HCT116 (cell line): ENCODE data around the gene POPDC2. TPM values are rescaled to one million over a fixed set of nuclear protein-coding genes. Genes with fewer than 3 reads are reported as not detected.

Source experiments
- ATAC-seq: fragments of 200-7000 bp; cut with Tn5 transposase; 2 replicates; pipeline ENCODE4 v1.9.1; 2020; ENCODE audit warnings: mild to moderate bottlenecking, moderate library complexity
- BruUV-seq: library from RNA; stranded (reverse); fragments of 400-500 nt; replicated peaks from 2 replicates; lab custom pipeline; 2021; lab: Mats Ljungman, UMichigan
- CTCF ChIA-PET: fragments of 300-600 bp; sonication (Branson Sonifier 250); formaldehyde crosslinking; loops from one replicate; lab custom pipeline; 2021; ENCODE audit warnings: antibody characterized with exemption; lab: Charles Lee
- POLR2A ChIA-PET: fragments of 300-600, 350-600 bp; sonication (Branson Sonifier 250); formaldehyde crosslinking; loops from one replicate; lab custom pipeline; 2021; ENCODE audit warnings: antibody characterized with exemption; lab: Charles Lee
- RAD21 ChIA-PET, 2 experiments: fragments of 300-600 bp; sonication (Branson Sonifier 250); formaldehyde crosslinking; loops; one replicate each; lab custom pipeline; 2023; ENCODE audit warnings: low total read pairs in 2 of 2; ENCODE audit not compliant: uncharacterized antibody in 2 of 2, unreplicated experiment in 2 of 2, low non-redundant PET in 1 of 2; lab: Charles Lee
- DNase-seq: peaks from one replicate; pipeline ENCODE4 v3.0.0-alpha.2; 2010; ENCODE audit warnings: low read depth, low spot score
- H2AFZ ChIP-seq: fragments of 200-600 bp; shearing (Covaris generic), sonication (generic); 2 replicates; pipeline ENCODE4 v1.6.1; 2017; ENCODE audit warnings: low read depth, mixed run types, mixed read lengths, antibody characterized with exemption, low read length; ENCODE audit not compliant: poor library complexity, severe bottlenecking
- H3K27ac ChIP-seq: 2 replicates; pipeline ENCODE4 v1.5.1; 2012; ENCODE audit warnings: low read depth, low read length
- H3K27me3 ChIP-seq: fragments of 200-600 bp; sonication (generic); 2 replicates; pipeline ENCODE4 v1.6.1; 2016; ENCODE audit warnings: mixed run types, low read length, mixed read lengths; ENCODE audit not compliant: insufficient read depth
- H3K36me3 ChIP-seq, 2 experiments: fragments of 200-500 bp in 1 of 2; fragments of 200-600 bp in 1 of 2; sonication (Bioruptor generic) in 1 of 2; sonication (generic) in 1 of 2; 2 replicates each; pipeline versions ENCODE4 v1.5.1 to v1.6.1; 2014 to 2016; ENCODE audit warnings: low read length in 2 of 2, inconsistent platforms in 1 of 2, mixed read lengths in 1 of 2, mixed run types in 1 of 2; ENCODE audit not compliant: insufficient read depth in 2 of 2, control insufficient read depth in 1 of 2
- H3K4me1 ChIP-seq, 2 experiments: fragments of 200-600 bp in 1 of 2; sonication (generic) in 1 of 2; 2 replicates each; pipeline versions ENCODE4 v1.5.1 to v1.6.1; 2012 to 2017; ENCODE audit warnings: low read length in 2 of 2, inconsistent platforms in 1 of 2, mild to moderate bottlenecking in 1 of 2, mixed read lengths in 1 of 2, mixed run types in 1 of 2, moderate library complexity in 1 of 2; ENCODE audit not compliant: insufficient read depth in 2 of 2, control insufficient read depth in 1 of 2
- H3K4me2 ChIP-seq: fragments of 200-600 bp; sonication (generic); 2 replicates; pipeline ENCODE4 v1.6.1; 2017; ENCODE audit warnings: mixed run types, low read length, mixed read lengths
- H3K4me3 ChIP-seq, 2 experiments: fragments of 200-600 bp in 1 of 2; sonication (generic) in 1 of 2; replicated peaks in 1 of 2; 2 replicates each; pipeline ENCODE4 v1.5.1; 2011 to 2016; ENCODE audit warnings: low read length in 2 of 2, control low read depth in 1 of 2, low read depth in 1 of 2, mild to moderate bottlenecking in 1 of 2, mixed read lengths in 1 of 2, mixed run types in 1 of 2
- H3K79me2 ChIP-seq: fragments of 200-600 bp; sonication (generic); 2 replicates; pipeline ENCODE4 v1.6.1; 2017; ENCODE audit warnings: mild to moderate bottlenecking, mixed run types, low read length, moderate library complexity, mixed read lengths; ENCODE audit not compliant: insufficient read depth
- H3K9ac ChIP-seq: fragments of 200-600 bp; sonication (generic); 2 replicates; pipeline ENCODE4 v1.6.1; 2016; ENCODE audit warnings: low read length, mixed read lengths
- H3K9me2 ChIP-seq: fragments of 200-600 bp; sonication (generic), shearing (Covaris generic); 2 replicates; pipeline ENCODE4 v1.6.1; 2017; ENCODE audit warnings: mixed run types, mild to moderate bottlenecking, moderate library complexity; ENCODE audit not compliant: insufficient read depth
- H3K9me3 ChIP-seq, 2 experiments: fragments of 200-500 bp in 1 of 2; fragments of 200-600 bp in 1 of 2; sonication (Bioruptor generic) in 1 of 2; sonication (generic) in 1 of 2; 2 replicates each; pipeline ENCODE4 v1.6.1; 2014 to 2017; ENCODE audit warnings: low read length in 2 of 2, mixed read lengths in 2 of 2, inconsistent platforms in 1 of 2, low read depth in 1 of 2, mild to moderate bottlenecking in 1 of 2, mixed run types in 1 of 2, moderate library complexity in 1 of 2; ENCODE audit not compliant: control insufficient read depth in 1 of 2, insufficient read depth in 1 of 2
- H4K20me1 ChIP-seq: fragments of 200-600 bp; sonication (generic), shearing (Covaris generic); 2 replicates; pipeline ENCODE4 v1.6.1; 2017; ENCODE audit warnings: mixed run types, mild to moderate bottlenecking, moderate library complexity; ENCODE audit not compliant: insufficient read depth
- JUND ChIP-seq: IDR thresholded peaks from 2 replicates; pipeline ENCODE4 v1.6.1; 2012
- REST ChIP-seq: IDR thresholded peaks from 2 replicates; pipeline ENCODE4 v1.6.1; 2012; ENCODE audit warnings: low read depth
- ZNF274 ChIP-seq: fragments of 200-500 bp; sonication (Bioruptor generic); IDR thresholded peaks from 2 replicates; pipeline ENCODE4 v1.6.1; 2014; ENCODE audit warnings: mild to moderate bottlenecking, low read depth, low read length, inconsistent platforms
- intact Hi-C: fragments of 100-400 bp; cut with micrococcal nuclease; formaldehyde crosslinking; loops from 2 replicates; pipeline ENCODE4 v1.10.0; 2022
- total RNA-seq: library from RNA; stranded (reverse); gene quantifications from one replicate; pipeline ENCODE4 v1.2.1, GENCODE V29; 2021; ENCODE audit not compliant: unreplicated experiment

Gene POPDC2
- total RNA-seq, 1 experiment from 2014 or later = 1.6 TPM

GRCh38 chr3:119602676-119603075 is 57.7 kb downstream of the POPDC2 start:
- Histone ChIP-seq H3K9me2 (no peaks in the 10 kb centered on the region), H3K4me1 (peaks cover 0 to 7% of the 10 kb centered on the region in 2 experiments; a peak in 2 of 4 replicates), H3K4me2 (no peak overlapping the region), H3K27me3 (no peaks in the 10 kb centered on the region; the same call in 1 of the 2 replicates), H3K79me2 (no peaks in the 10 kb centered on the region), H3K9ac (no peak overlapping the region), H2AFZ (no peak overlapping the region), H3K27ac (no peak overlapping the region), H4K20me1 (no peaks in the 10 kb centered on the region), H3K9me3 (no peaks in the 10 kb centered on the region)
- POLR2A ChIA-PET = no interaction called here
- RAD21 ChIA-PET = no interaction called here
- CTCF ChIA-PET = no interaction called here
- DNase-seq = no peak
- TF ChIP-seq ZNF274 (no peak), JUND (no peak)
- TF ChIP-seq, all 23 proteins: peak for 0
- intact Hi-C loops = no loop called here
- Histone ChIP-seq H3K4me3 (no peak overlapping the region), H3K36me3 (no peaks in the 10 kb centered on the region)
- BruUV-seq = no TSS peak
- no peak for ATAC-seq

- ATAC-seq (no peak), DNase-seq (no peak)
- Histone ChIP-seq H3K27ac (no peak overlapping the region), H3K36me3 (no peaks in the 10 kb centered on the region), H3K9me3 (no peaks in the 10 kb centered on the region), H3K9me2 (no peaks in the 10 kb centered on the region), H3K4me3 (no peak overlapping the region), H3K4me1 (peaks cover 0 to 12% of the 10 kb centered on the region in 2 experiments; a peak in 2 of 4 replicates), H3K9ac (no peak overlapping the region), H3K79me2 (no peaks in the 10 kb centered on the region), H3K4me2 (no peak overlapping the region), H4K20me1 (no peaks in the 10 kb centered on the region), H3K27me3 (no peaks in the 10 kb centered on the region), H2AFZ (peak overlapping the region; percentile 26)
- no TSS peak for BruUV-seq
- CTCF ChIA-PET = interaction anchor here (1.0 to 1.5 kb wide), 6 partner anchors 12 to 563 kb away, joined by 3 to 5 read pairs (median 3); no protein-coding TSS in a partner anchor
- POLR2A ChIA-PET = interaction anchor here (1.2 to 1.3 kb wide), 2 partner anchors 13 to 35 kb away, joined by 4 read pairs; no protein-coding TSS in a partner anchor
- intact Hi-C loops = no loop called here
- no peak for TF ChIP-seq REST
- RAD21 ChIA-PET = interaction anchor here in 1 of 2 experiments (0.8 kb wide), 1 partner anchor 76 kb away, joined by 3 read pairs; the partner anchor contains the start of gene COX17
Observed at GRCh38 chr3:119601154-119601553, 59.2 kb downstream of the POPDC2 start.
